ENCODE results near the gene ZNF683. TPM values are rescaled to one million over a fixed set of nuclear protein-coding genes. Genes with fewer than 3 reads are reported as not detected.

Gene ZNF683
- total RNA-seq, 6 experiments from 2014 or later, result 0.19 TPM; not detected in 5

DNA sequence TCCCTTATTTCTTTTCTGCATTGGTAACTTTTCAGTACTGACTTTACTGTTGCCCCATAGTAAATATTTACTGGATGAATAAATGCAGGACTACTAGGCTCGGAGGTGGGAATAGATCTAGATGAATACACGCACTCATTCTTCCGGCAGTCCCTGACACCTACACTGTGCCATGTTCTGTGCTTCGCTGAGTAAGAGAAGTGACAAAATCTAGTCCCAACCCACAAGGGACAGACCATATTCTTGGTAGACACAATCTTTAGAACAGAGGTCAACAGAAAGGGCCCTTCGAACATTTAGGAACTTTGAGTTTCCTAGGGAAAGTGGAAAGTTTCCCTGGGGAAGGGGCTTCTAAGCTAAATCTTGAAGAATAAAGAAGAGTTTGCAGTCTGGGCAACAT is 58.0 kb downstream of the ZNF683 start:
- WGBS (ENCODE audit: insufficient coverage, low coverage, low lambda C conversion rate, missing lambda C conversion rate), result 68% methylated on average over 5 of the region's 5 CpGs
- H3K36me3 ChIP-seq, result no peaks in the 10 kb centered on the region
- ATAC-seq, result no peak

More for the DNA sequence above, 58.0 kb downstream of the ZNF683 start:
- intact Hi-C loops (cut with DNase I), result no loop called here
- Histone ChIP-seq H3K4me1 (no peaks in the 10 kb centered on the region), H3K4me3 (no peak overlapping the region), H3K27me3 (no peaks in the 10 kb centered on the region), H3K27ac (no peak overlapping the region), H3K9me3 (no peaks in the 10 kb centered on the region)
- DNase-seq, result no peak
- TF ChIP-seq, protein P1, sequence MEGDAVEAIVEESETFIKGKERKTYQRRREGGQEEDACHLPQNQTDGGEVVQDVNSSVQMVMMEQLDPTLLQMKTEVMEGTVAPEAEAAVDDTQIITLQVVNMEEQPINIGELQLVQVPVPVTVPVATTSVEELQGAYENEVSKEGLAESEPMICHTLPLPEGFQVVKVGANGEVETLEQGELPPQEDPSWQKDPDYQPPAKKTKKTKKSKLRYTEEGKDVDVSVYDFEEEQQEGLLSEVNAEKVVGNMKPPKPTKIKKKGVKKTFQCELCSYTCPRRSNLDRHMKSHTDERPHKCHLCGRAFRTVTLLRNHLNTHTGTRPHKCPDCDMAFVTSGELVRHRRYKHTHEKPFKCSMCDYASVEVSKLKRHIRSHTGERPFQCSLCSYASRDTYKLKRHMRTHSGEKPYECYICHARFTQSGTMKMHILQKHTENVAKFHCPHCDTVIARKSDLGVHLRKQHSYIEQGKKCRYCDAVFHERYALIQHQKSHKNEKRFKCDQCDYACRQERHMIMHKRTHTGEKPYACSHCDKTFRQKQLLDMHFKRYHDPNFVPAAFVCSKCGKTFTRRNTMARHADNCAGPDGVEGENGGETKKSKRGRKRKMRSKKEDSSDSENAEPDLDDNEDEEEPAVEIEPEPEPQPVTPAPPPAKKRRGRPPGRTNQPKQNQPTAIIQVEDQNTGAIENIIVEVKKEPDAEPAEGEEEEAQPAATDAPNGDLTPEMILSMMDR (IDR thresholded peaks at IDR 0.05), result no peak
- TF ChIP-seq POLR2A (IDR thresholded peaks at IDR 0.05), result no peak

Other genes starting within 250 kb of the ZNF683 start
- under 1 TPM; 0.22 to 0.53 (median 0.34) TPM for gene FAM110D, start 213.7 kb downstream of the ZNF683 start, total RNA-seq
- gene C1orf232, start 203.8 kb downstream of the ZNF683 start, total RNA-seq, result not detected
- gene ZNF593, start 202.8 kb downstream of the ZNF683 start, total RNA-seq, result 10 to 100 TPM; 16.8 to 39.6 (median 20.7) TPM
- not detected for gene ZNF593OS, start 200.9 kb downstream of the ZNF683 start, total RNA-seq
- 1 to 10 TPM in 4 of 6 experiments, under 1 TPM in 2; 0.72 to 1.4 (median 1.1) TPM for gene CNKSR1, start 195.3 kb downstream of the ZNF683 start, total RNA-seq
- not detected for gene CATSPER4, start 182.1 kb downstream of the ZNF683 start, total RNA-seq
- gene CEP85, start 138.6 kb downstream of the ZNF683 start, total RNA-seq, result 1 to 10 TPM; 5.2 to 7.8 (median 5.8) TPM
- 10 to 100 TPM; 26.3 to 61.8 (median 34.9) TPM for gene SH3BGRL3, start 92.7 kb downstream of the ZNF683 start, total RNA-seq
- 10 to 100 TPM in 1 of 6 experiments, 1 to 10 TPM in 5; 4.3 to 11.3 (median 7.0) TPM for gene UBXN11, start 66.1 kb downstream of the ZNF683 start, total RNA-seq
- 10 to 100 TPM in 2 of 6 experiments, 1 to 10 TPM in 4; 2.8 to 17.6 (median 8.5) TPM for gene CD52, start 54.8 kb downstream of the ZNF683 start, total RNA-seq
- 1 to 10 TPM in 2 of 6 experiments, under 1 TPM in 1, not detected in 3; 0.81 to 1.9 (median 1.7) TPM for gene CRYBG2, start 18.6 kb downstream of the ZNF683 start, total RNA-seq
- under 1 TPM in 1 of 6 experiments, not detected in 5; 0.09 TPM for gene LIN28A, start 38.1 kb upstream of the ZNF683 start, total RNA-seq
- 10 to 100 TPM; 20.0 to 48.6 (median 24.9) TPM for gene DHDDS, start 59.6 kb upstream of the ZNF683 start, total RNA-seq
- gene HMGN2, start 99.7 kb upstream of the ZNF683 start, total RNA-seq, result 10 to 100 TPM; 64.1 to 99.6 (median 83.6) TPM
- gene RPS6KA1, start 157.0 kb upstream of the ZNF683 start, total RNA-seq, result 10 to 100 TPM in 4 of 6 experiments, 1 to 10 TPM in 2; 6.2 to 42.6 (median 20.9) TPM

Measured in right lobe of liver (tissue), 6 donors.